K562 (cell line): ENCODE data around the gene XPOT. TPM values are rescaled to one million over a fixed set of nuclear protein-coding genes. Genes with fewer than 3 reads are reported as not detected.

Experiments used
- ATAC-seq: fragments of 200-7000 bp; cut with Tn5 transposase; 3 replicates; pipeline ENCODE4 v1.9.1; 2020; ENCODE audit warnings: moderate library complexity
- BruUV-seq: library from RNA; stranded (reverse); fragments of 400-500 nt; replicated peaks from 2 replicates; lab custom pipeline; 2021; lab: Mats Ljungman, UMichigan
- CTCF ChIA-PET: fragments of 300-600 bp; formaldehyde crosslinking; extraction: SDS; loops from one replicate; lab custom pipeline; 2021; ENCODE audit warnings: low intra/inter-chr PET ratio; lab: Yijun Ruan, JAX
- POLR2A ChIA-PET: fragments of 300-600, 350-650 bp; sonication (Branson Sonifier 250); formaldehyde crosslinking; extraction: SDS; loops from one replicate; lab custom pipeline; 2021; ENCODE audit warnings: antibody characterized with exemption, inconsistent platforms; lab: Yijun Ruan, JAX
- DNase-seq, 4 experiments: peaks; one replicate each; pipeline versions ENCODE4 v3.0.0 to v3.0.0-alpha.2; 2011 to 2018; ENCODE audit warnings: low spot score in 3 of 4, mixed read lengths in 3 of 4; ENCODE audit errors: extremely low read depth in 1 of 4
- FAIRE-seq: peaks from 2 replicates; lab custom pipeline; 2011; peaks lifted over from hg19 to GRCh38; lab: Jason Lieb, UNC
- H2AFZ ChIP-seq: 2 replicates; pipeline ENCODE4 v1.6.0; 2011; ENCODE audit warnings: low read depth, low read length, control low read depth, inconsistent platforms
- H3K27ac ChIP-seq: fragments of 200-600 bp; 3 replicates; pipeline ENCODE4 v1.8.0; 2011; ENCODE audit warnings: low read depth, mild to moderate bottlenecking, control low read depth, inconsistent platforms, low read length, moderate library complexity, mixed read lengths; ENCODE audit errors: extremely low read depth
- H3K27me3 ChIP-seq, 2 experiments: fragments of 300-600 bp in 1 of 2; 2 replicates in 1 of 2; 3 replicates in 1 of 2; pipeline versions ENCODE4 v1.6.0 to v1.8.0; 2011; ENCODE audit warnings: inconsistent platforms in 2 of 2, low read length in 2 of 2, mild to moderate bottlenecking in 1 of 2, mixed read lengths in 1 of 2, moderate library complexity in 1 of 2; ENCODE audit not compliant: control insufficient read depth in 2 of 2, insufficient read depth in 2 of 2
- H3K36me3 ChIP-seq: fragments of 300-600 bp; 3 replicates; pipeline ENCODE4 v1.8.0; 2011; ENCODE audit warnings: mild to moderate bottlenecking, low read length, inconsistent platforms; ENCODE audit not compliant: control insufficient read depth, insufficient read depth
- H3K4me1 ChIP-seq, 2 experiments: fragments of 200-600 bp in 1 of 2; replicated peaks in 1 of 2; 2 replicates in 1 of 2; 3 replicates in 1 of 2; pipeline versions ENCODE4 v1.5.1 to v1.8.0; 2011; ENCODE audit warnings: inconsistent platforms in 2 of 2, low read length in 2 of 2, mild to moderate bottlenecking in 1 of 2, mixed read lengths in 1 of 2, moderate library complexity in 1 of 2; ENCODE audit not compliant: control insufficient read depth in 2 of 2, insufficient read depth in 2 of 2
- H3K4me2 ChIP-seq: 2 replicates; pipeline ENCODE4 v1.6.1; 2011; ENCODE audit warnings: low read length, control low read depth, inconsistent platforms, mixed read lengths; ENCODE audit not compliant: insufficient read depth
- H3K4me3 ChIP-seq: fragments of 200-600 bp; sonication (generic), shearing (Covaris generic); 2 replicates; pipeline ENCODE4 v1.5.1; 2016; ENCODE audit warnings: control low read depth, inconsistent platforms
- H3K79me2 ChIP-seq: fragments of 200-600 bp; 3 replicates; pipeline ENCODE4 v1.8.0; 2011; ENCODE audit warnings: low read length, inconsistent platforms; ENCODE audit not compliant: control insufficient read depth, insufficient read depth
- H3K9ac ChIP-seq, 2 experiments: 2 replicates each; pipeline versions ENCODE4 v1.6.0 to v1.6.1; 2011; ENCODE audit warnings: low read depth in 2 of 2, low read length in 2 of 2, control low read depth in 1 of 2, inconsistent platforms in 1 of 2, mild to moderate bottlenecking in 1 of 2, mixed read lengths in 1 of 2; ENCODE audit not compliant: insufficient read depth in 1 of 2
- H3K9me1 ChIP-seq: one replicate; pipeline ENCODE4 v1.6.0; 2011; ENCODE audit warnings: inconsistent platforms, mild to moderate bottlenecking, low read length, moderate library complexity; ENCODE audit not compliant: control insufficient read depth, insufficient read depth
- H3K9me3 ChIP-seq: replicated peaks from 2 replicates; pipeline ENCODE4 v1.5.1; 2011; ENCODE audit warnings: low read depth, low read length, inconsistent platforms; ENCODE audit not compliant: control insufficient read depth, insufficient read depth
- H4K20me1 ChIP-seq: replicated peaks from 2 replicates; pipeline ENCODE4 v1.6.1; 2011; ENCODE audit warnings: low read length, inconsistent platforms, mixed read lengths; ENCODE audit not compliant: control insufficient read depth, insufficient read depth
- ATF3 ChIP-seq, 2 experiments: fragments of 450-650 bp in 1 of 2; sonication (generic) in 1 of 2; formaldehyde crosslinking in 1 of 2; IDR thresholded peaks in 1 of 2; conservative IDR thresholded peaks in 1 of 2; 2 replicates each; pipeline versions ENCODE4 v1.6.1 to v1.8.1; 2016 to 2023; ENCODE audit warnings: mild to moderate bottlenecking in 2 of 2, moderate library complexity in 2 of 2, inconsistent platforms in 1 of 2, missing genetic modification reagents in 1 of 2
- ATF7 ChIP-seq: fragments of 450-650 bp; IDR thresholded peaks from 2 replicates; pipeline ENCODE4 v1.7.1; 2014; ENCODE audit warnings: mild to moderate bottlenecking, moderate library complexity
- DACH1 ChIP-seq: fragments of 450-650 bp; IDR thresholded peaks from 2 replicates; pipeline ENCODE4 v1.6.1; 2018; ENCODE audit not compliant: partially characterized antibody
- DNMT1 ChIP-seq: fragments of 450-650 bp; IDR thresholded peaks from 2 replicates; pipeline ENCODE4 v1.6.1; 2016; ENCODE audit warnings: antibody characterized with exemption, mild to moderate bottlenecking
- MAFF ChIP-seq: IDR thresholded peaks from 2 replicates; pipeline ENCODE4 v1.6.1; 2012; ENCODE audit warnings: low read length, improper control_type of control experiment
- MEIS2 ChIP-seq: fragments of 450-650 bp; IDR thresholded peaks from 2 replicates; pipeline ENCODE4 v1.6.1; 2014; ENCODE audit warnings: mild to moderate bottlenecking; ENCODE audit not compliant: partially characterized antibody
- NBN ChIP-seq: fragments of 450-650 bp; IDR thresholded peaks from 2 replicates; pipeline ENCODE4 v1.6.1; 2016; ENCODE audit warnings: low read depth, mild to moderate bottlenecking
- POLR2A ChIP-seq: fragments of 450-650 bp; conservative IDR thresholded peaks from 2 replicates; pipeline ENCODE4 v1.6.1; 2016
- PYGO2 ChIP-seq: fragments of 450-650 bp; IDR thresholded peaks from 2 replicates; pipeline ENCODE4 v1.6.1; 2016; ENCODE audit warnings: mild to moderate bottlenecking, missing genetic modification characterization, moderate library complexity, missing compliant biosample characterization
- SMARCE1 ChIP-seq: fragments of 450-650 bp; IDR thresholded peaks from 2 replicates; pipeline ENCODE4 v1.7.1; 2016; ENCODE audit warnings: mild to moderate bottlenecking
- SPI1 ChIP-seq: IDR thresholded peaks from 2 replicates; pipeline ENCODE4 v1.6.1; 2011; ENCODE audit warnings: low read depth, low read length, control low read depth, borderline replicate concordance
- SRF ChIP-seq, 2 experiments: fragments of 250-450, 450-650 bp in 1 of 2; sonication (Bioruptor Pico) in 1 of 2; sonication (generic) in 1 of 2; formaldehyde crosslinking; IDR thresholded peaks; 2 replicates each; pipeline versions ENCODE4 v1.5.0 to v1.5.1; 2020 to 2022; ENCODE audit warnings: mild to moderate bottlenecking in 1 of 2, missing genetic modification reagents in 1 of 2
- TCF7 ChIP-seq: sonication (generic); IDR thresholded peaks from 2 replicates; pipeline ENCODE4 v1.6.1; 2016; ENCODE audit warnings: antibody characterized with exemption, borderline replicate concordance
- ZEB2 ChIP-seq: fragments of 450-650 bp; IDR thresholded peaks from 2 replicates; pipeline ENCODE4 v1.6.1; 2016
- ZNF140 ChIP-seq: fragments of 250-450 bp; sonication (Bioruptor Pico); IDR thresholded peaks from 2 replicates; pipeline ENCODE4 v1.8.0; 2021; ENCODE audit warnings: moderate library complexity, mild to moderate bottlenecking, inconsistent platforms
- ZNF197 ChIP-seq: fragments of 200-800 bp; sonication (Bioruptor generic); IDR thresholded peaks from 2 replicates; pipeline ENCODE4 v1.6.1; 2016; ENCODE audit warnings: low read depth, missing genetic modification characterization, missing compliant biosample characterization
- ZNF324 ChIP-seq: fragments of 250-450 bp; sonication (Bioruptor Pico); IDR thresholded peaks from 2 replicates; pipeline ENCODE4 v1.4.0; 2020; ENCODE audit warnings: mild to moderate bottlenecking
- ZNF384 ChIP-seq: IDR thresholded peaks from 2 replicates; pipeline ENCODE4 v1.6.1; 2012; ENCODE audit warnings: low read depth, low read length, improper control_type of control experiment
- WGBS: fragments of 100-300 bp; shearing (Covaris generic); methylation state at CpG from one replicate; pipeline ENCODE4 v1.1.6; 2016; ENCODE audit warnings: low coverage, mixed read lengths; ENCODE audit not compliant: insufficient coverage; ENCODE audit errors: missing lambda C conversion rate; 5-methylcytosine and 5-hydroxymethylcytosine counted together
- in situ Hi-C: fragments of 300-500 bp; cut with MboI; formaldehyde crosslinking; loops from 4 replicates; pipeline ENCODE4 v1.15.0; 2018; ENCODE audit warnings: inconsistent platforms, mixed read lengths
- intact Hi-C: fragments of 100-400 bp; cut with micrococcal nuclease; formaldehyde crosslinking; loops from 2 replicates; pipeline ENCODE4 v1.14.2; 2022
- polyA plus RNA-seq, 8 experiments: library from polyadenylated mRNA; depleted of rRNA in 4 of 8; stranded (reverse) in 5 of 8; unstranded in 3 of 8; fragments of >200 nt; fragmentation: Nextera tagmentation in 2 of 8; fragmentation: Illumina TruSeq in 1 of 8; extraction: Ambion mirVana in 2 of 8; extraction: Trizol in 1 of 8; gene quantifications; 2 replicates each; pipeline versions ENCODE4 v1.2.1 to v1.2.3, GENCODE V29; 2011 to 2014; ENCODE audit warnings: inconsistent platforms in 1 of 8, missing spikeins in 1 of 8
- total RNA-seq, 7 experiments: library from RNA; depleted of rRNA in 6 of 7; stranded (reverse); fragments of >200 nt in 6 of 7; fragmentation: Illumina TruSeq in 2 of 7; extraction: Trizol in 2 of 7; gene quantifications; 2 replicates each; pipeline versions ENCODE4 v1.2.1 to v1.2.3, GENCODE V29; 2011 to 2021; ENCODE audit warnings: low replicate concordance in 1 of 7
- TF ChIP-seq, protein P1 (sequence below): fragments of 450-650 bp; IDR thresholded peaks from 2 replicates; pipeline ENCODE4 v1.7.1; 2018; ENCODE audit warnings: mild to moderate bottlenecking, low read depth; ENCODE audit not compliant: partially characterized antibody
- TF ChIP-seq, protein P2 (sequence below): fragments of 250-450 bp; sonication (Bioruptor Pico); IDR thresholded peaks from 2 replicates; pipeline ENCODE4 v1.8.0; 2022; ENCODE audit warnings: moderate library complexity, mild to moderate bottlenecking, inconsistent platforms

XPOT gene
- total and polyA plus RNA-seq, 9 of the 15 experiments (the other 6 are each of a cell fraction or from before 2014, with no cell fraction given), result 26.2 to 192 (median 102) TPM

DNA sequence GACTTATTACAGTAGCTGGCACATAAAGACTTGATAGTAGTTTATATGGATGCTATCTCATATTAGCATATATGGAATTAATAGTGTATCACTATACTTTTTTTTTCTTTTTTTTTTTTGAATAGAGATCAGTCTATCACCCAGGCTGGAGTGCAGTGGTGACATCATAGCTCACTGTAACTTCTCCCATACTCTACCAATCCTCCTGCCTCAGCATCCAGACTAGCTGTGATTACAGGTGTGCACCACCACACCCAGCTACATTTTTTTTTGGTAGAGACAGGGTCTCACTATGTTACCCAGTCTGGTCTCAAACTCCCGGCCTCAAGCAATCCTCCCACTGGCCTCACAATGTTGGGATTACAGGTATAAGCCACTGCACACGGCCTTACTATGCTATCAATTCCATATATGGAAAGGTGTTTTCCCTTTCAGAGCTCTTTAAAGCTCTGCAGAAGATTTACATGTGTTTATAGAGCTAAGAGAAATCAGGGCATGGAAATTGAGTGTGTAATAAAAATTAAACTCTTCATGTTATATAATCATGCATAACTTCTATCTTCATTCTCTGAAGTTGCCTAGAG lies 46.0 kb downstream of the XPOT start:
- 20% methylated on average over 2 of the region's 2 CpGs for WGBS
- ChIA-PET POLR2A (interaction anchor here (0.7 to 2.4 kb wide), 8 partner anchors 8 to 46 kb away, joined by 3 to 10 read pairs (median 4); partner anchors contain the start of gene XPOT), CTCF (no interaction called here)
- H3K36me3 ChIP-seq, result peaks cover 54% of the 10 kb centered on the region
- H3K9me3 ChIP-seq, result no peaks in the 10 kb centered on the region
- H2AFZ ChIP-seq, result no peak overlapping the region
- in situ Hi-C loops (no loop called here), intact Hi-C loops (loop anchor here (5.0 kb wide), 2 partner anchors 43 to 157 kb away; no protein-coding TSS in a partner anchor)
- DNase-seq (no peak), FAIRE-seq (no peak), ATAC-seq (no peak)
- peaks cover 49% of the 10 kb centered on the region for H3K79me2 ChIP-seq
- H3K4me2 ChIP-seq, result peak overlapping the region; percentile 97
- H3K9me1 ChIP-seq, result no peaks in the 10 kb centered on the region
- no peaks in the 10 kb centered on the region for H4K20me1 ChIP-seq
- H3K4me1 ChIP-seq, result peaks cover 6 to 8% of the 10 kb centered on the region in 2 experiments; a peak in 4 of 5 replicates
- no TSS peak for BruUV-seq
- peak overlapping the region in 1 of 2 experiments; percentile 90; a peak in 2 of 4 replicates for H3K9ac ChIP-seq
- H3K27me3 ChIP-seq, result no peaks in the 10 kb centered on the region
- H3K4me3 ChIP-seq, result no peak overlapping the region
- peak overlapping the region; percentile 98; the same call in 2 of the 3 replicates for H3K27ac ChIP-seq
- no peak for TF ChIP-seq NBN
- TF ChIP-seq DNMT1, result no peak
- no peak for TF ChIP-seq TCF7
- TF ChIP-seq ZNF140, result no peak
- TF ChIP-seq ZNF197 (CRISPR knock-in tag), result no peak
- 0 out of 2 replicates have a peak, but pooled peaks have one; percentile 55 for TF ChIP-seq POLR2A
- peak; percentile 61; the same call in 1 of the 2 replicates for TF ChIP-seq ZEB2
- TF ChIP-seq ZNF324 (CRISPR knock-in tag), result no peak
- TF ChIP-seq, protein P1, sequence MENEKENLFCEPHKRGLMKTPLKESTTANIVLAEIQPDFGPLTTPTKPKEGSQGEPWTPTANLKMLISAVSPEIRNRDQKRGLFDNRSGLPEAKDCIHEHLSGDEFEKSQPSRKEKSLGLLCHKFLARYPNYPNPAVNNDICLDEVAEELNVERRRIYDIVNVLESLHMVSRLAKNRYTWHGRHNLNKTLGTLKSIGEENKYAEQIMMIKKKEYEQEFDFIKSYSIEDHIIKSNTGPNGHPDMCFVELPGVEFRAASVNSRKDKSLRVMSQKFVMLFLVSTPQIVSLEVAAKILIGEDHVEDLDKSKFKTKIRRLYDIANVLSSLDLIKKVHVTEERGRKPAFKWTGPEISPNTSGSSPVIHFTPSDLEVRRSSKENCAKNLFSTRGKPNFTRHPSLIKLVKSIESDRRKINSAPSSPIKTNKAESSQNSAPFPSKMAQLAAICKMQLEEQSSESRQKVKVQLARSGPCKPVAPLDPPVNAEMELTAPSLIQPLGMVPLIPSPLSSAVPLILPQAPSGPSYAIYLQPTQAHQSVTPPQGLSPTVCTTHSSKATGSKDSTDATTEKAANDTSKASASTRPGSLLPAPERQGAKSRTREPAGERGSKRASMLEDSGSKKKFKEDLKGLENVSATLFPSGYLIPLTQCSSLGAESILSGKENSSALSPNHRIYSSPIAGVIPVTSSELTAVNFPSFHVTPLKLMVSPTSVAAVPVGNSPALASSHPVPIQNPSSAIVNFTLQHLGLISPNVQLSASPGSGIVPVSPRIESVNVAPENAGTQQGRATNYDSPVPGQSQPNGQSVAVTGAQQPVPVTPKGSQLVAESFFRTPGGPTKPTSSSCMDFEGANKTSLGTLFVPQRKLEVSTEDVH, result peak; percentile 33
- no peak for TF ChIP-seq SPI1
- peak; percentile 71 for TF ChIP-seq ATF7
- peak; percentile 40; the same call in 1 of the 2 replicates for TF ChIP-seq ZNF384
- no peak for TF ChIP-seq MAFF
- TF ChIP-seq, protein P2, sequence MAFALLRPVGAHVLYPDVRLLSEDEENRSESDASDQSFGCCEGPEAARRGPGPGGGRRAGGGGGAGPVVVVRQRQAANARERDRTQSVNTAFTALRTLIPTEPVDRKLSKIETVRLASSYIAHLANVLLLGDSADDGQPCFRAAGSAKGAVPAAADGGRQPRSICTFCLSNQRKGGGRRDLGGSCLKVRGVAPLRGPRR (CRISPR knock-in tag), result no peak
- TF ChIP-seq PYGO2 (tag), result no peak
- TF ChIP-seq DACH1, result no peak
- TF ChIP-seq SMARCE1, result no peak
- peak; percentile 54 for TF ChIP-seq ATF3 (IDR thresholded peaks at IDR 0.05)
- TF ChIP-seq ATF3 (CRISPR knock-in tag; conservative IDR thresholded peaks at IDR 0.05), result no peak
- peak in 1 of 2 experiments; percentile 81; a peak in 2 of 4 replicates for TF ChIP-seq SRF (CRISPR knock-in tag; IDR thresholded peaks at IDR 0.05)
- TF ChIP-seq MEIS2, result no peak
